ENCODE data around the gene KDM8.

KDM8 gene

DNA sequence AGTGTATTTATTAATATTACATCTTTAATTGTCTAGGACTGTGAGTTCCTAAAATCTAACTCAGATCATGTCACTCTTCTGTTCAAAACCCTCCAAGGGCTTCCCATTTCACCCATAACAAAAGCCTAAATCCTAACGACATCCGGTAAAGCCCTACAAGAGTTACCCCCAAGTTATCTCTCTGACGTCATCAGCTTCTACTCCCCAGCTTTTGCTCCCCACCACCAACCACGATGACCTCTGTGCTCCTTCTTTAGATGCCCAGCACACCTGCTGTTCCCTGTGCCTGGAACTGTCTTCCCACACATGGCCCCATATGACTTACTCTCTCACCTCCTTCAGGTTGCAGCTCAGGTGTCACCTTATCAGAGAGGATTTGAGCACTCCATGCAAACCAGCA, 6.3 kb upstream of the KDM8 start:
- 0 out of 2 replicates have a peak, but pooled peaks cover 3% of the 10 kb centered on the region for H3K9me3 ChIP-seq (ENCODE audit: low read length)
- no peaks in the 10 kb centered on the region for H3K9me2 ChIP-seq (ENCODE audit: low read depth, low read length)
- H3K4me1 ChIP-seq (ENCODE audit: insufficient read depth, low read length, severe bottlenecking) = peaks cover 21% of the 10 kb centered on the region
- no peak overlapping the region for H3K9ac ChIP-seq (ENCODE audit: low read length)
- H3K36me3 ChIP-seq (ENCODE audit: insufficient read depth, low read length) = no peaks in the 10 kb centered on the region
- H2AFZ ChIP-seq (ENCODE audit: low read length) = no peak overlapping the region
- no peaks in the 10 kb centered on the region for H3K27me3 ChIP-seq (ENCODE audit: insufficient read depth, low read length)
- H3K4me3 ChIP-seq (ENCODE audit: low read depth, low read length, poor library complexity, severe bottlenecking) = no peak overlapping the region
- peaks cover 7% of the 10 kb centered on the region for H3F3A ChIP-seq (ENCODE audit: insufficient read depth, low read length)
- H3K4me2 ChIP-seq (ENCODE audit: low read length) = no peak overlapping the region
- no peak overlapping the region for H3K27ac ChIP-seq (ENCODE audit: low read depth, low read length, poor library complexity, severe bottlenecking)
- TF ChIP-seq, protein P1, sequence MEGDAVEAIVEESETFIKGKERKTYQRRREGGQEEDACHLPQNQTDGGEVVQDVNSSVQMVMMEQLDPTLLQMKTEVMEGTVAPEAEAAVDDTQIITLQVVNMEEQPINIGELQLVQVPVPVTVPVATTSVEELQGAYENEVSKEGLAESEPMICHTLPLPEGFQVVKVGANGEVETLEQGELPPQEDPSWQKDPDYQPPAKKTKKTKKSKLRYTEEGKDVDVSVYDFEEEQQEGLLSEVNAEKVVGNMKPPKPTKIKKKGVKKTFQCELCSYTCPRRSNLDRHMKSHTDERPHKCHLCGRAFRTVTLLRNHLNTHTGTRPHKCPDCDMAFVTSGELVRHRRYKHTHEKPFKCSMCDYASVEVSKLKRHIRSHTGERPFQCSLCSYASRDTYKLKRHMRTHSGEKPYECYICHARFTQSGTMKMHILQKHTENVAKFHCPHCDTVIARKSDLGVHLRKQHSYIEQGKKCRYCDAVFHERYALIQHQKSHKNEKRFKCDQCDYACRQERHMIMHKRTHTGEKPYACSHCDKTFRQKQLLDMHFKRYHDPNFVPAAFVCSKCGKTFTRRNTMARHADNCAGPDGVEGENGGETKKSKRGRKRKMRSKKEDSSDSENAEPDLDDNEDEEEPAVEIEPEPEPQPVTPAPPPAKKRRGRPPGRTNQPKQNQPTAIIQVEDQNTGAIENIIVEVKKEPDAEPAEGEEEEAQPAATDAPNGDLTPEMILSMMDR (IDR thresholded peaks at IDR 0.05; ENCODE audit: low read length) = no peak
- no peak for TF ChIP-seq EZH2 (IDR thresholded peaks at IDR 0.05; ENCODE audit: borderline replicate concordance, low read length)
- H3K79me2 ChIP-seq (ENCODE audit: insufficient read depth, low read length) = no peaks in the 10 kb centered on the region
- H4K20me1 ChIP-seq (ENCODE audit: insufficient read depth, low read length) = no peaks in the 10 kb centered on the region

DNA sequence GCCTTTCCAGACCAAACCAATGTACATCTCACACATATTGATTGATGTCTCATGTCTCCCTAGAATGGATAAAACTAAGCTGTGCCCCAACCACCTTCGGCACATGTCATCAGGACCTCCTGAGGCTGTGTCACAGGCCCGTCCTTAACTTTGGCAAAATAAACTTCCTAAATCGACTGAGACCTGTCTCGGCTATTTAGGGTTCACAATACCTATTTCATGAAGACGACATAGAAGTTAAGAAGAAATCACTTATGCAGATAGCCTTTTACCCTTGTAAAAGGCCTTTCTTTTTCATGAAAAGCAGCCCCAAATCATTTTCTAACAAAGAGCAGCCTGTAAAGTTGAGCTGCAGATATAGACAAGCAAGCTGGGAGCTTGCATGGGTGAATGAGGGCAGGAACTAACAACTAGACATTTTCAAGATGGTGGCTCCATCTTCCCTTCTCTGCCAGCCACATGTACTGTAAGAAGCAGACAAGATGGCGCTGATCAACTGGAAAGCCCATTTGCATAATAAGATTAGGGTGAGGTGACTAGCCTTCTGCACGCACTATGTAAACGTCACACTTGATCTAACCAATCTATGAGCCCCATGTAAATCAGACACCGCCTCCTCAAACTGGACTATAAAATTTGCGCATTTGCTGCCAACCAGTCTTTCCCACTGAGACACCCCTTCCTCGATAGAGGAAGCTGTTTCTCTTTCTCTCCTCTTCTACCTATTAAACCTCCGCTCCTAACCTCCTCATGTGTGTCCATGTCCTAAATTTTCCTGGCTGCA, 4.7 kb upstream of the KDM8 start:
- H3K36me3 ChIP-seq (ENCODE audit: insufficient read depth, low read length) = no peaks in the 10 kb centered on the region
- H3K27me3 ChIP-seq (ENCODE audit: insufficient read depth, low read length) = no peaks in the 10 kb centered on the region
- H3K9me2 ChIP-seq (ENCODE audit: low read depth, low read length) = no peaks in the 10 kb centered on the region
- peaks cover 27% of the 10 kb centered on the region for H3K4me1 ChIP-seq (ENCODE audit: insufficient read depth, low read length, severe bottlenecking)
- no peaks in the 10 kb centered on the region for H3K79me2 ChIP-seq (ENCODE audit: insufficient read depth, low read length)
- peak overlapping the region; percentile 69 for H3K9ac ChIP-seq (ENCODE audit: low read length)
- H3K4me3 ChIP-seq (ENCODE audit: low read depth, low read length, poor library complexity, severe bottlenecking) = peak overlapping the region; percentile 46
- H2AFZ ChIP-seq (ENCODE audit: low read length) = no peak overlapping the region
- H3K4me2 ChIP-seq (ENCODE audit: low read length) = peak overlapping the region; percentile 63
- no peaks in the 10 kb centered on the region for H4K20me1 ChIP-seq (ENCODE audit: insufficient read depth, low read length)
- H3K9me3 ChIP-seq (ENCODE audit: low read length) = 0 out of 2 replicates have a peak, but pooled peaks cover 3% of the 10 kb centered on the region
- TF ChIP-seq, protein P1 (IDR thresholded peaks at IDR 0.05; ENCODE audit: low read length) = no peak
- TF ChIP-seq EZH2 (IDR thresholded peaks at IDR 0.05; ENCODE audit: borderline replicate concordance, low read length) = no peak
- peaks cover 7% of the 10 kb centered on the region for H3F3A ChIP-seq (ENCODE audit: insufficient read depth, low read length)
- H3K27ac ChIP-seq (ENCODE audit: low read depth, low read length, poor library complexity, severe bottlenecking) = peak overlapping the region; percentile 99

DNA sequence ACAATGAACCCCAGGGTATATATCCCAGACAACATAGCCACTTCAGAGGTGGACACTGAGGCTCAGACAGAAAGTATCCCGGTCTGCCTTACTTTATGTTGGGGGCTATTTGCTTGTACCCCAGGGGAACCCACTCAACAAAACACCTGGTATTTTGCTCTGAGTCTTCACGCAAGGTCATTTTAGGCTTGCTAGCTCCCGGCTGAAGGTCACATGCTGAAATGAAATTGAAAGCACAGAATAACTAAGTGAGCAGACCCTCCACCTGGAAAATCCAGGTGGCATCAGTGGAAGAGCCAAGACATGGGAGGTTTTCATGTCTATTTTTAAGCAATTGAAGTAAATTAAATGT, 4.1 kb upstream of the KDM8 start:
- peak overlapping the region; percentile 69 for H3K9ac ChIP-seq (ENCODE audit: low read length)
- H2AFZ ChIP-seq (ENCODE audit: low read length) = no peak overlapping the region
- no peaks in the 10 kb centered on the region for H3K9me2 ChIP-seq (ENCODE audit: low read depth, low read length)
- H3K27ac ChIP-seq (ENCODE audit: low read depth, low read length, poor library complexity, severe bottlenecking) = peak overlapping the region; percentile 99
- peaks cover 7% of the 10 kb centered on the region for H3F3A ChIP-seq (ENCODE audit: insufficient read depth, low read length)
- TF ChIP-seq, protein P1 (IDR thresholded peaks at IDR 0.05; ENCODE audit: low read length) = no peak
- no peak for TF ChIP-seq EZH2 (IDR thresholded peaks at IDR 0.05; ENCODE audit: borderline replicate concordance, low read length)
- H3K79me2 ChIP-seq (ENCODE audit: insufficient read depth, low read length) = no peaks in the 10 kb centered on the region
- H3K4me2 ChIP-seq (ENCODE audit: low read length) = peak overlapping the region; percentile 63
- no peaks in the 10 kb centered on the region for H3K36me3 ChIP-seq (ENCODE audit: insufficient read depth, low read length)
- 0 out of 2 replicates have a peak, but pooled peaks cover 3% of the 10 kb centered on the region for H3K9me3 ChIP-seq (ENCODE audit: low read length)
- H3K4me3 ChIP-seq (ENCODE audit: low read depth, low read length, poor library complexity, severe bottlenecking) = peak overlapping the region; percentile 46
- peaks cover 31% of the 10 kb centered on the region for H3K4me1 ChIP-seq (ENCODE audit: insufficient read depth, low read length, severe bottlenecking)
- no peaks in the 10 kb centered on the region for H3K27me3 ChIP-seq (ENCODE audit: insufficient read depth, low read length)
- H4K20me1 ChIP-seq (ENCODE audit: insufficient read depth, low read length) = no peaks in the 10 kb centered on the region

All from OCI-LY1 (cell line).